Measurements from ENCODE around the gene CD1D.
"Not testable (repeated sequence)": the region's sequence is repeated elsewhere in the genome, so short reads cannot be mapped to it uniquely, and the experiment has no call there.

Gene CD1D

DNA sequence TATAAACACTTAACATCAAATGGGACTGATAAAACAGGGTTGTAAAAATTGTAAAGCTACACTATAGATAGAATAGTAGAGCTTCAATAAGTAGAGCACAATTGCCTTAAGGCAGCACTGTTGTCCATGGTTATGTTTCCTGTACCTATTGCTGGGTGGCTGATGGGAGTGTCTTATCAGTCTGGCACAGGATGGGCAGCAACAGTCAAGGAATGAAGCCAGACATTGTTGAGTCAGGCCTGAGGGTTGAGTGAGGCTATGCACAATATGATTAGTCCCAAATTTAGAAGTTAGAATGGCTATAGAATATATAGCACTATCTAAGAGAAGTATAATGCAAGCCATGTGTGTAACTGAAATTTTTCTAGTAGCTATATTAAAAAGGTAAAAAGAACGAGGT lies 25.0 kb upstream of the CD1D start:
- Mint-ChIP-seq H3K9me3 (no peaks in the 10 kb centered on the region), H3K27ac (no peak overlapping the region), H3K4me1 (peaks cover 47% of the 10 kb centered on the region), H3K27me3 (no peaks in the 10 kb centered on the region), H3K36me3 (no peaks in the 10 kb centered on the region), H3K4me3 (no peak overlapping the region)
- ATAC-seq, result no peak

GRCh38 chr1:158159597-158159996 lies 21.1 kb upstream of the CD1D start:
- Mint-ChIP-seq H3K4me1 (peaks cover 52% of the 10 kb centered on the region), H3K4me3 (no peak overlapping the region), H3K9me3 (no peaks in the 10 kb centered on the region), H3K36me3 (no peaks in the 10 kb centered on the region), H3K27me3 (no peaks in the 10 kb centered on the region), H3K27ac (no peak overlapping the region)
- ATAC-seq, result no peak

GRCh38 chr1:158161446-158161845 lies 19.2 kb upstream of the CD1D start:
- no peak overlapping the region for H3K4me3 Mint-ChIP-seq
- no peak for ATAC-seq
- H3K36me3 Mint-ChIP-seq, result peaks cover 7% of the 10 kb centered on the region
- H3K27ac Mint-ChIP-seq, result peak overlapping the region; percentile 61
- peaks cover 5% of the 10 kb centered on the region for H3K9me3 Mint-ChIP-seq
- no peaks in the 10 kb centered on the region for H3K27me3 Mint-ChIP-seq
- H3K4me1 Mint-ChIP-seq, result peaks cover 45% of the 10 kb centered on the region

DNA sequence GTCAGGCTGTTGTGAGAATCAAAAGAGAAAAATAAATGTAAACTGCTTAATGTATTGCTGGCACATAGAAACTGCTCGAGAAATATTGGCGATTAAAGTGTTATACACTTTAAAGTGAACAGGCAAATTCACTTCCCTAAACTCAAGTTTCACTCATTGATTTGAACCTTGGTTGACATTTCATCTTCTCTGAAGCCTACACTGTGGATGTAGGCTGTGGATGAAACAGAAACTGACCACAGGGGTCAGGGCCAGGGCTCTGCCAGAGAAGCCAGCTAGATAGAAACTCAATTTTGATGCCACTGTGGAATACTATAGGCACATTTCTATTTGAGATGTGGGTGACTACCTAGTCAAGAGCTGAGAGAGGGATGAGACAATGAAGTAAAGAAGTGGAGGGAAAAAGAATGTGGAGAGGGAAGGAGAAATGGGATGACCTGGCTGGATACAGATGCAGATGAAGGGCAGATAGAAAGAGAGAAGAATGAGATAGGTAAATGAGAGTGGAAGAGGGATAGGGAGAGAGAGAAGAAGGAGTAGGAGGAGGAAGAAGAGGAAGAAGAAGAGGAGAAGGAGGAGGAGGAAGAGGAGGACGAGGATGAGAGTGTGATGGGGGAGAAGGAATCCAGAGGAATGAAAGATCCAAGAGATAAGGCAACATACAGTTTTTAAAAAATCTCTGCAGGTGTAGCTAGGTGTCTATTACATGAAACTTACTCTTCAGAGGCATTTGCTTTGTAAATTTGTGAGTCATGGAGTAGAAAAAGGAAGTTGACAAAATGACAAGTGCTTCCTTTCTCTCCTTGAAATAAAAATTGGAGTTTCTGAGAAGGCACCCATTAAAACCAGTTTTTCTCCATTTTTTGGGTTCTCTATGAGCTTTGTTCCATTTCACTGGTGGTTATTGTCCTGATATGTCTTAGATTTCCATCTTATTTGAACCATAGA lies 17.4 kb upstream of the CD1D start:
- Mint-ChIP-seq H3K4me3 (peak overlapping the region; percentile 35), H3K27ac (peak overlapping the region; percentile 31)
- ATAC-seq, result peak; percentile 99

GRCh38 chr1:158169105-158169504 lies 11.6 kb upstream of the CD1D start:
- Mint-ChIP-seq H3K4me1 (peaks cover 4% of the 10 kb centered on the region), H3K36me3 (peaks cover 7% of the 10 kb centered on the region), H3K4me3 (no peak overlapping the region), H3K27me3 (no peaks in the 10 kb centered on the region), H3K9me3 (peaks cover 5% of the 10 kb centered on the region), H3K27ac (no peak overlapping the region)
- no peak for ATAC-seq

More for the DNA sequence above, 17.4 kb upstream of the CD1D start:
- Mint-ChIP-seq H3K36me3 (peaks cover 7% of the 10 kb centered on the region), H3K4me1 (peaks cover 44% of the 10 kb centered on the region), H3K27me3 (no peaks in the 10 kb centered on the region), H3K9me3 (peaks cover 5% of the 10 kb centered on the region)

DNA sequence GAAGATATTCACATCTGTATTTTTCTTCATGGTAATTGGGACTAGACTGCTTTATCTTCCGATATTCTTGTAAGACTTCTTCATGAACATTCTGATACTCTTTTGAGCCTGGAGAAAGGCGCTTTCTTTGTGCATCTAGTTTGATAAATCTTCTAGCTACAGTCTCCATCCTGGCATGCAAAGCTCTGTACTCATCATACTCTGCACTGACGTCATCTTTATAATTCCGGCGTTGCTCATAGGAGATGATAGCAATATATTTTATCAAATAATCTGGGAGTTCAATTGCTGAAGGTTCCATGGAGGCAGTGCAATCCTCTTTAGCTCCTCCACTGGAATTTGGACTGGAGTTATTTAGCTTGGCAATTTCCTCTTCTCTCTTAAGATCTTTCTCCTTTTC lies 4.8 kb upstream of the CD1D start:
- H3K27me3 Mint-ChIP-seq, H3K36me3 Mint-ChIP-seq, H3K9me3 Mint-ChIP-seq, ATAC-seq: not testable (repeated sequence)
- Mint-ChIP-seq H3K27ac (peak overlapping the region; percentile 58), H3K4me3 (peak overlapping the region; percentile 19), H3K4me1 (peaks cover 46% of the 10 kb centered on the region)

- Mint-ChIP-seq H3K9me3 (no peaks in the 10 kb centered on the region), H3K27me3 (no peaks in the 10 kb centered on the region), H3K36me3 (no peaks in the 10 kb centered on the region), H3K4me1 (peaks cover 51% of the 10 kb centered on the region), H3K4me3 (peak overlapping the region; percentile 19), H3K27ac (peak overlapping the region; percentile 58)
- ATAC-seq, result peak; percentile 42
Measured at GRCh38 chr1:158176399-158176798, 4.3 kb upstream of the CD1D start.

DNA sequence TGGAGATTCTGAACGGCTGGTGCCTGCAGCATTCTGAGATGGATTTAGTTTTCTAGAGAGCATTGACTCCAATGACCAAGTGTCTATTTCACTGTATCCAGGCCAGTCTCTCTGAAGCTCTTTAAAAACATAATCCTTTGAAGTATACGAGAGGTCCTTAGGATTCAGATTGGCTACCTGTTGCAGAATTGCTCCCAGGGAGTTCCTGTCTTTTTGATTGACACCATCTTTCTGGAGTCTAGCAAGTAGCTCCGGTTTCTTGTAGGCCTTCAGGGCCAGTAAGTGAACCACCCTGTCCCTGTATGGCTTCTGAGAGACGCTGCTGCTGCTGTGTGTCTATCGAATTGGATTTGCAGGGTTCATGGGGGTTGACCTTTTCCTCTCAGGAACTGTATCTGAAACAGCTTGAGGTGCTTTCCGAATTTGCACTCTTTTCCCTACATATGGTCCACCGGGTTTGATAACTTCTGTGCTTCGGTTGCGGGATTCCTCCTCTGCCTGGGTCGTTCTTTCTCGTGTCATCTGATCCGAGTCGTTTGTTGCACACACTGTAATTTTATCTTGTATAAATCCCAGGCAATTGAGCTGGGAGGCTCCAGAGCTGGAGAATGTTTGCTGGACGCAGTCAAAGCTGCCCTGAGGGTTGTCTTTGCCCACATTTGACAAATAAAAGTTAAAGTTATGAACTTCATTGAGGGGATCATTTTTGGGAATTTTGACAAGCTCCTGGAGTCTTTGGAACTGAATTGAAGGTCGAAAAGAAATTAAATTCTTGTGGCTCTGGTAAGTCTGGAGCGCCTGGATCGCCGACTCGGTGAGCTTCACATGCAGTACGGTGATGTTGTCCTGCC lies 3.6 kb upstream of the CD1D start:
- ATAC-seq, H3K27me3 Mint-ChIP-seq, H3K36me3 Mint-ChIP-seq, H3K9me3 Mint-ChIP-seq: not testable (repeated sequence)
- Mint-ChIP-seq H3K4me1 (peaks cover 57% of the 10 kb centered on the region), H3K27ac (peak overlapping the region; percentile 21), H3K4me3 (peak overlapping the region; percentile 71)

GRCh38 chr1:158177700-158178450 lies 2.8 kb upstream of the CD1D start:
- Mint-ChIP-seq H3K4me3 (peak overlapping the region; percentile 71), H3K27me3 (no peaks in the 10 kb centered on the region), H3K9me3 (no peaks in the 10 kb centered on the region), H3K27ac (peak overlapping the region; percentile 21), H3K36me3 (no peaks in the 10 kb centered on the region), H3K4me1 (peaks cover 65% of the 10 kb centered on the region)
- peak; percentile 87 for ATAC-seq

DNA sequence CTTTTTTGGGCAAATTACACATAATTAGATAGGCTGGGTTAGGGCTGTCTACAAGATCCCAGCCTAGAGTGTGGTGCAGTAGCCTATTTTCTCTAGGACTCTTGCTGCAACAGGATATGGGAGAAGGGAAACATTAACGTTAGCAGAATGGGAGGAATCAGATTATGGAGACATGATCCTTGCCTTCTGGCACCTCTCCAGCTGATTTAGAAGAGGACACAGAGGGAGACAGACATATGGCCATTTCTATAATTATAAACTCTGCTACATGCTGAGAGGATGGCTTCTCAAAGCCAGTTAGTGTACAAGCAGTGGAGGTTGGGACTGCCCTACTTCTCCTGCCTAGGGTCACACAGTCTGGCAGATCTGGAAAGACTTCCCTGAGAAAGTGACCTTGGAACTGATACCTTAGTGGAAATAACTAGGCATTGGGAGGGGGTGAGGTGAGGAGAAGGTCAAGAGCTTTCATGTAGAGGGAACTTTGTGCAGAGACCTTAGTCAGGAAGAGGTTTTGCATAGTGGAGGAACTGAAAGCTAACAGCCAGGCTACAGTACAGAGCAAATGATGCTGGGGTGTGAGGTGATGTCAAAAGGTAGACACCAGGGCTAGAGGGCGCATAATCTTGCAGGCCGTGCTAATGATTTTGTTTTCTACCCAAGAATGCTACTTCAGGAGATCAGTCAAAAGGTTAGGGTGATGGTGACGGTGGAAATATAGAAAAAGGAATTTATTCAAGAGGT lies 1.2 kb upstream of the CD1D start:
- no peaks in the 10 kb centered on the region for H3K9me3 Mint-ChIP-seq
- peaks cover 78% of the 10 kb centered on the region for H3K4me1 Mint-ChIP-seq
- H3K27me3 Mint-ChIP-seq, result no peaks in the 10 kb centered on the region
- H3K4me3 Mint-ChIP-seq, result peak overlapping the region; percentile 70
- peak overlapping the region; percentile 69 for H3K27ac Mint-ChIP-seq
- H3K36me3 Mint-ChIP-seq, result peaks cover 9% of the 10 kb centered on the region
- peak; percentile 92 for ATAC-seq

DNA sequence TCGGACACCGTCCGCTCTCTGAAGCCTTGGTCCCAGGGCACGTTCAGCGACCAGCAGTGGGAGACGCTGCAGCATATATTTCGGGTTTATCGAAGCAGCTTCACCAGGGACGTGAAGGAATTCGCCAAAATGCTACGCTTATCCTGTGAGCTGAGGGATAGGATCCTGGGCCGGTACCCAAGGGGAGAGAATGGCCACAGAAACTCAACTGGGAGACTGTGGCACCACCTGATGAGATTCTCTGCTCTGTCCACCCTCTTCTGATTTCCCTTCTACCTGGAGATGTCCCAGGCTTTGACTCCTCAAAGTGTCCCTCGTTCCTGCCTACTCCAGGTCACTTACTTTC lies 855 bp downstream of the CD1D start:
- peaks cover 9% of the 10 kb centered on the region for H3K36me3 Mint-ChIP-seq
- peak overlapping the region; percentile 98 for H3K4me3 Mint-ChIP-seq
- H3K27me3 Mint-ChIP-seq, result no peaks in the 10 kb centered on the region
- no peaks in the 10 kb centered on the region for H3K9me3 Mint-ChIP-seq
- no peak for ATAC-seq
- H3K27ac Mint-ChIP-seq, result peak overlapping the region; percentile 69
- H3K4me1 Mint-ChIP-seq, result peaks cover 69% of the 10 kb centered on the region

GRCh38 chr1:158185770-158186169 lies 5.1 kb downstream of the CD1D start:
- no peaks in the 10 kb centered on the region for H3K27me3 Mint-ChIP-seq
- no peak overlapping the region for H3K4me3 Mint-ChIP-seq
- H3K27ac Mint-ChIP-seq, result no peak overlapping the region
- peaks cover 9% of the 10 kb centered on the region for H3K36me3 Mint-ChIP-seq
- H3K4me1 Mint-ChIP-seq, result peaks cover 42% of the 10 kb centered on the region
- ATAC-seq, result no peak
- H3K9me3 Mint-ChIP-seq, result no peaks in the 10 kb centered on the region

DNA sequence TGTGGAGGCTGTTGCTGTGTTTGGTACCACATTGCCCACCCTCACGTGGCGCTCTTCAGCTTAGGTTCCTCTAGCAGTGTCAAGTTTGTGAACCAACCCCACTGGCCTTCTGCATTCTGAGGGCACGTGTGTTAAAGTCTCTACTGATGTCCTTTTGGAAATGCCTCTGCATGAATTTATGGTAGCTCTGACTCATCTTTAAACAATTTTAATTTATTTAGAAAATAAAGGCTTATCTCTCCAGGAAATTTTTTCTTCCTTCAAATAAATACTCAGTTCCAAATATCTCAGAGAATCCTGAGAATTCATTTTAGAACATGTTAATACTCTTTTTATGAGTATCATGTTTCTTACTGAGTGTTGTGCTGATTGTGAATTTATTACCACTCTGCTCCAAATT lies 5.5 kb downstream of the CD1D start:
- H3K36me3 Mint-ChIP-seq, result peaks cover 9% of the 10 kb centered on the region
- no peak for ATAC-seq
- no peaks in the 10 kb centered on the region for H3K27me3 Mint-ChIP-seq
- H3K4me1 Mint-ChIP-seq, result peaks cover 38% of the 10 kb centered on the region
- H3K27ac Mint-ChIP-seq, result no peak overlapping the region
- no peak overlapping the region for H3K4me3 Mint-ChIP-seq
- H3K9me3 Mint-ChIP-seq, result no peaks in the 10 kb centered on the region

- no peaks in the 10 kb centered on the region for H3K9me3 Mint-ChIP-seq
- peaks cover 14% of the 10 kb centered on the region for H3K4me1 Mint-ChIP-seq
- ATAC-seq, result no peak
- H3K4me3 Mint-ChIP-seq, result no peak overlapping the region
- H3K27me3 Mint-ChIP-seq, result no peaks in the 10 kb centered on the region
- H3K27ac Mint-ChIP-seq, result peak overlapping the region; percentile 28
- H3K36me3 Mint-ChIP-seq, result peaks cover 6% of the 10 kb centered on the region
Measured at GRCh38 chr1:158188611-158189010, 7.9 kb downstream of the CD1D start.
